SU-DHL-6 (cell line): ENCODE results near the gene CR1.
"Not testable (repeated sequence)": the region's sequence is repeated elsewhere in the genome, so short reads cannot be mapped to it uniquely, and the experiment has no call there.

Experiments
- H2AFZ ChIP-seq: fragments of 200-600 bp; sonication (generic); 2 replicates; pipeline ENCODE4 v1.6.1; 2014; ENCODE audit warnings: low read depth, mild to moderate bottlenecking, moderate library complexity, mixed read lengths, antibody characterized with exemption, low read length; ENCODE audit not compliant: severe bottlenecking
- H3F3A ChIP-seq: fragments of 200-600 bp; shearing (Covaris generic); 2 replicates; pipeline ENCODE4 v1.6.0; 2016; ENCODE audit warnings: antibody characterized with exemption, mild to moderate bottlenecking; ENCODE audit not compliant: insufficient read depth
- H3K27ac ChIP-seq: fragments of 200-600 bp; sonication (generic); 2 replicates; pipeline ENCODE4 v1.5.1; 2016; ENCODE audit warnings: low read depth, mild to moderate bottlenecking, low read length, moderate library complexity, mixed read lengths
- H3K27me3 ChIP-seq: fragments of 200-600 bp; sonication (generic), shearing (Covaris generic); 2 replicates; pipeline ENCODE4 v1.6.0; 2014; ENCODE audit warnings: mild to moderate bottlenecking, low read length
- H3K36me3 ChIP-seq: fragments of 200-600 bp; sonication (generic); 2 replicates; pipeline ENCODE4 v1.6.1; 2014; ENCODE audit warnings: mild to moderate bottlenecking, low read length, mixed read lengths
- H3K4me2 ChIP-seq: fragments of 300-600, 200-600 bp; shearing (Covaris generic), sonication (generic); 2 replicates; pipeline ENCODE4 v1.6.0; 2014; ENCODE audit warnings: low read length, low read depth, mild to moderate bottlenecking; ENCODE audit not compliant: poor library complexity, severe bottlenecking
- H3K4me3 ChIP-seq: fragments of 200-600 bp; sonication (generic); 2 replicates; pipeline ENCODE4 v1.5.1; 2014; ENCODE audit warnings: antibody characterized with exemption, low read length, mild to moderate bottlenecking, mixed read lengths; ENCODE audit not compliant: insufficient read depth, poor library complexity, severe bottlenecking
- H3K79me2 ChIP-seq: fragments of 200-600 bp; sonication (generic); 2 replicates; pipeline ENCODE4 v1.6.1; 2014; ENCODE audit warnings: mild to moderate bottlenecking, low read length, moderate library complexity; ENCODE audit not compliant: insufficient read depth
- H3K9ac ChIP-seq: fragments of 200-600 bp; sonication (generic); 2 replicates; pipeline ENCODE4 v1.7.0; 2014; ENCODE audit warnings: mild to moderate bottlenecking, low read length
- H3K9me2 ChIP-seq: fragments of 200-600 bp; sonication (generic); replicated peaks from 2 replicates; pipeline ENCODE4 v1.6.1; 2014; ENCODE audit warnings: low read length; ENCODE audit not compliant: insufficient read depth
- H3K9me3 ChIP-seq: fragments of 200-600 bp; sonication (generic); 2 replicates; pipeline ENCODE4 v1.6.1; 2014; ENCODE audit warnings: low read length, mixed read lengths; ENCODE audit not compliant: insufficient read depth
- H4K20me1 ChIP-seq: fragments of 200-600 bp; sonication (generic); 2 replicates; pipeline ENCODE4 v1.6.1; 2014; ENCODE audit warnings: low read depth, mild to moderate bottlenecking, antibody characterized with exemption, low read length, moderate library complexity, mixed read lengths
- EZH2phosphoT487 ChIP-seq: fragments of 200-600 bp; sonication (generic), shearing (Covaris generic); conservative IDR thresholded peaks from 2 replicates; pipeline ENCODE4 v1.6.1; 2018; ENCODE audit warnings: mild to moderate bottlenecking, antibody characterized with exemption, low read length, moderate library complexity, mixed read lengths
- TF ChIP-seq, protein P1 (sequence below): fragments of 200-600 bp; sonication (generic); IDR thresholded peaks from one replicate; pipeline ENCODE4 v1.5.1; 2017; ENCODE audit warnings: antibody characterized with exemption, mild to moderate bottlenecking, low read length, moderate library complexity; ENCODE audit not compliant: insufficient read depth, poor library complexity, severe bottlenecking

The CR1 gene

DNA sequence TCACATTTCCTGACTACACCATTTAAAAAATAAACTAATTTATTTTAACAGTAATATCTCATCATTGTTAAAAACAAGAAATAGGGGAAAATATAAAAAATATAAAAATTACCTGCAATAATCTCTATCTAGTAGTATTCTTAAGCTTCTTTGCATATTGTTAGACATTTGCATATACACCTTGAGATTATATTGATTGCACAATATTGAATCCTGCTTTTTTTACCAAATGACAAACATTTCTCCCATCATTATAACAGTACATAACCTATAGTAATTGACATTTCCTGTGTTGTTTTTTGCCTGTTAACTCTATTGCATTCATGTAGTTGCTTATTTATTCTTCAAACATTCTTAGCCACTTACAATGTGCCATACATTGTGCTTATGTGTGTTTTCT lies 137.3 kb downstream of the CR1 start:
- Histone ChIP-seq H3K4me3 (no peak overlapping the region), H4K20me1 (no peaks in the 10 kb centered on the region), H3K27me3 (no peaks in the 10 kb centered on the region), H3K4me2 (no peak overlapping the region), H3K9me2 (no peaks in the 10 kb centered on the region), H3K27ac (no peak overlapping the region), H3K9ac (no peak overlapping the region), H3F3A (no peaks in the 10 kb centered on the region), H3K9me3 (no peaks in the 10 kb centered on the region), H3K36me3 (no peaks in the 10 kb centered on the region), H2AFZ (no peak overlapping the region), H3K79me2 (no peaks in the 10 kb centered on the region)
- no peak for TF ChIP-seq EZH2phosphoT487
- TF ChIP-seq, protein P1, sequence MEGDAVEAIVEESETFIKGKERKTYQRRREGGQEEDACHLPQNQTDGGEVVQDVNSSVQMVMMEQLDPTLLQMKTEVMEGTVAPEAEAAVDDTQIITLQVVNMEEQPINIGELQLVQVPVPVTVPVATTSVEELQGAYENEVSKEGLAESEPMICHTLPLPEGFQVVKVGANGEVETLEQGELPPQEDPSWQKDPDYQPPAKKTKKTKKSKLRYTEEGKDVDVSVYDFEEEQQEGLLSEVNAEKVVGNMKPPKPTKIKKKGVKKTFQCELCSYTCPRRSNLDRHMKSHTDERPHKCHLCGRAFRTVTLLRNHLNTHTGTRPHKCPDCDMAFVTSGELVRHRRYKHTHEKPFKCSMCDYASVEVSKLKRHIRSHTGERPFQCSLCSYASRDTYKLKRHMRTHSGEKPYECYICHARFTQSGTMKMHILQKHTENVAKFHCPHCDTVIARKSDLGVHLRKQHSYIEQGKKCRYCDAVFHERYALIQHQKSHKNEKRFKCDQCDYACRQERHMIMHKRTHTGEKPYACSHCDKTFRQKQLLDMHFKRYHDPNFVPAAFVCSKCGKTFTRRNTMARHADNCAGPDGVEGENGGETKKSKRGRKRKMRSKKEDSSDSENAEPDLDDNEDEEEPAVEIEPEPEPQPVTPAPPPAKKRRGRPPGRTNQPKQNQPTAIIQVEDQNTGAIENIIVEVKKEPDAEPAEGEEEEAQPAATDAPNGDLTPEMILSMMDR, result no peak

- not testable (repeated sequence) for H3F3A ChIP-seq, H3K79me2 ChIP-seq, H3K27ac ChIP-seq, H3K36me3 ChIP-seq, H3K4me2 ChIP-seq, H4K20me1 ChIP-seq, H3K9ac ChIP-seq, H3K4me3 ChIP-seq, H3K9me2 ChIP-seq, H3K27me3 ChIP-seq, H2AFZ ChIP-seq, H3K9me3 ChIP-seq
These were observed 137.8 kb downstream of the CR1 start for GRCh38 chr1:207633699-207634289.

DNA sequence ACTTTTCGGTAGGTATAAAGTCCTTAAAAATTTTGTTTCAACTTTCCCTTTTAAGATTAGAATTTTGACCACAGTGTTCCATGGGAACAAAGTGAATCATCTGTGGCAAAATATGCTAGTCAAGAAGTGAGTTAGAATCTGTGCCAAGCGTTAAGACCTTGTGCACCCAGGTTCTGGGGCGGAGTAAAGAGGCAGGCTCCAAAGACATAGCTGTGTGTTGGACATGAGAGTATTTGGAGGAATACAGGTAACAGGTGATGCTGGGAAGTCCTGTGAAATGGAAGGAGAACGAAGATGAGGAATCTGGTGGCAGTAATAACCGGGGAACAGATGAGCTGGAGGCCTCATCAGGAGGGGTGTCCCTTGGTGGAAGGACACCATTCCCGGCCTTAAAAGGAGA lies 138.3 kb downstream of the CR1 start:
- not testable (repeated sequence) for H3K36me3 ChIP-seq, H3K79me2 ChIP-seq, H3K27me3 ChIP-seq, H3K4me2 ChIP-seq, H3K9me3 ChIP-seq, H3F3A ChIP-seq, H3K9me2 ChIP-seq, H4K20me1 ChIP-seq, H3K4me3 ChIP-seq, H3K27ac ChIP-seq, H3K9ac ChIP-seq, H2AFZ ChIP-seq

GRCh38 chr1:207635569-207636186 lies 139.7 kb downstream of the CR1 start:
- not testable (repeated sequence) for H3K79me2 ChIP-seq, H3K9me2 ChIP-seq, H2AFZ ChIP-seq, H4K20me1 ChIP-seq, H3K4me2 ChIP-seq, H3K9ac ChIP-seq, H3K27ac ChIP-seq, H3F3A ChIP-seq, H3K36me3 ChIP-seq, H3K4me3 ChIP-seq, H3K27me3 ChIP-seq, H3K9me3 ChIP-seq

DNA sequence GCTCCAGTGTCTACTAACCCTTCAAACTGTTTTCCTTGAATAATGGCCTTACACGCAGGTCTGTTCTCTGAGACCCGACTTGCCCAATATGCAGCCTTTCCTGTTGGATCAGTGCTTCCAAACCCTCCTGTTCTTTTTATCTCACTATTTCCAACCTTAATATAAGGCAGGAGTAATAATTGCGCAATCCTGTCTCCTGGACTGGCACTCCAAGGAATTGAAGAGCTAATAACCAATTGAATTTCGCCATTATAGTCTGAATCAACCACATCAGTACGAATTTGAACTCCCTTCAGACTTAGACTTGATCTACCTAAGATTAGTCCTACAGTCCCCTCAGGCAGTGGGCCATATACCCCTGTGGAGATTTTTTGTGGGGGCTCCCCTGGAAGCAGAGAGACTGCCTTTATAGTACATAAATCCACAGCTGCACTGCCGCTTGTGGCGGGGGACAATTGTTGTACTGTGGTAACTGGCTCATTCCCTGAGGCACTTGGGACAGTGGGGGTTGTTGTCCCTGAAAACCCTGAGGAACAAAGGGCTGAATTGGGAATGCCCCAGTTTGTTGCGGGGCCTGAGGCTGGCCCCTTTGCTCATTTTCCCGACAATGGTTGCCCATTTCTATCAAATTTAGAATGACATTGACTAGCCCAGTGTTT lies 142.7 kb downstream of the CR1 start:
- H3K27me3 ChIP-seq, H3K36me3 ChIP-seq, H3K9ac ChIP-seq, H3K9me3 ChIP-seq, H4K20me1 ChIP-seq, H3K4me2 ChIP-seq, H3K79me2 ChIP-seq, H3F3A ChIP-seq, H3K27ac ChIP-seq, H3K9me2 ChIP-seq, H2AFZ ChIP-seq, H3K4me3 ChIP-seq: not testable (repeated sequence)

- H3K9me2 ChIP-seq, H4K20me1 ChIP-seq, H3K36me3 ChIP-seq, H3K9ac ChIP-seq, H3K9me3 ChIP-seq, H3K27me3 ChIP-seq, H3K4me3 ChIP-seq, H3K27ac ChIP-seq, H2AFZ ChIP-seq, H3K79me2 ChIP-seq, H3F3A ChIP-seq, H3K4me2 ChIP-seq: not testable (repeated sequence)
These were observed 143.4 kb downstream of the CR1 start for GRCh38 chr1:207639362-207639761.
